CD14-positive monocyte (primary cell): Measurements from ENCODE around the gene DPPA4. TPM values are rescaled to one million over a fixed set of nuclear protein-coding genes. Genes with fewer than 3 reads are reported as not detected.

Experiments used
- DNase-seq, 3 donors: peaks; one replicate each; pipeline ENCODE4 v3.0.0-alpha.2; 2011 to 2022
- H2AFZ ChIP-seq: 2 replicates; pipeline ENCODE4 v1.6.0; 2012; ENCODE audit warnings: mild to moderate bottlenecking, low read depth, low read length, inconsistent platforms; ENCODE audit not compliant: insufficient read depth, poor library complexity, severe bottlenecking
- H3K27ac ChIP-seq, 2 donors: 1 replicate in 1 of 2; 2 replicates in 1 of 2; pipeline ENCODE4 v1.5.1; 2012 to 2013; ENCODE audit warnings: low read length in 2 of 2, control low read depth in 1 of 2, inconsistent platforms in 1 of 2, low read depth in 1 of 2, mild to moderate bottlenecking in 1 of 2
- H3K27me3 ChIP-seq, 2 donors: one replicate each; pipeline versions ENCODE4 v1.6.0 to v1.6.1; 2011 to 2013; ENCODE audit warnings: low read length in 2 of 2; ENCODE audit not compliant: control insufficient read depth in 2 of 2, insufficient read depth in 2 of 2
- H3K36me3 ChIP-seq, 2 donors: replicated peaks in 1 of 2; 1 replicate in 1 of 2; 2 replicates in 1 of 2; pipeline versions ENCODE4 v1.5.1 to v1.6.1; 2012 to 2013; ENCODE audit warnings: low read length in 2 of 2, control low read depth in 1 of 2, inconsistent platforms in 1 of 2, mild to moderate bottlenecking in 1 of 2; ENCODE audit not compliant: insufficient read depth in 2 of 2, control insufficient read depth in 1 of 2
- H3K4me1 ChIP-seq, 2 donors: 1 replicate in 1 of 2; 2 replicates in 1 of 2; pipeline versions ENCODE4 v1.5.1 to v1.6.1; 2012 to 2013; ENCODE audit warnings: low read length in 2 of 2, control low read depth in 1 of 2, inconsistent platforms in 1 of 2, mild to moderate bottlenecking in 1 of 2, moderate library complexity in 1 of 2; ENCODE audit not compliant: insufficient read depth in 2 of 2, control insufficient read depth in 1 of 2
- H3K4me2 ChIP-seq: replicated peaks from 2 replicates; pipeline ENCODE3; 2012; ENCODE audit warnings: low read length, moderate library complexity, mild to moderate bottlenecking; ENCODE audit not compliant: poor library complexity, severe bottlenecking; ENCODE audit errors: extremely low read depth
- H3K4me3 ChIP-seq, 3 experiments: fragments of 200-600 bp in 1 of 3; sonication (generic) in 1 of 3; replicated peaks in 1 of 3; 1 replicate in 2 of 3; 2 replicates in 1 of 3; pipeline ENCODE4 v1.5.1; 2011 to 2013; ENCODE audit warnings: low read length in 3 of 3, mild to moderate bottlenecking in 3 of 3, control low read depth in 2 of 3, low read depth in 2 of 3, inconsistent platforms in 1 of 3, moderate library complexity in 1 of 3
- H3K79me2 ChIP-seq: 2 replicates; pipeline ENCODE4 v1.6.0; 2012; ENCODE audit warnings: mild to moderate bottlenecking, control low read depth, inconsistent platforms, low read length, moderate library complexity; ENCODE audit not compliant: insufficient read depth
- H3K9ac ChIP-seq: 2 replicates; pipeline ENCODE4 v1.6.0; 2017; ENCODE audit warnings: low read length, mild to moderate bottlenecking; ENCODE audit not compliant: insufficient read depth, poor library complexity, severe bottlenecking
- H3K9me3 ChIP-seq, 2 donors: replicated peaks in 1 of 2; 1 replicate in 1 of 2; 2 replicates in 1 of 2; pipeline versions ENCODE4 v1.5.1 to v1.6.1; 2012 to 2013; ENCODE audit warnings: low read length in 2 of 2, control low read depth in 1 of 2; ENCODE audit not compliant: control insufficient read depth in 1 of 2, insufficient read depth in 1 of 2
- H4K20me1 ChIP-seq: 2 replicates; pipeline ENCODE4 v1.6.0; 2012; ENCODE audit warnings: mild to moderate bottlenecking, low read length, control low read depth, moderate library complexity; ENCODE audit not compliant: insufficient read depth
- H3K27ac Mint-ChIP-seq, 7 donors: one replicate each; pipeline ENCODE4 v1.8.0; 2020; ENCODE audit warnings: mild to moderate bottlenecking in 7 of 7, mixed read lengths in 7 of 7, moderate library complexity in 6 of 7, inconsistent platforms in 2 of 7
- H3K27me3 Mint-ChIP-seq, 3 donors: one replicate each; pipeline ENCODE4 v1.8.0; 2021 to 2022; ENCODE audit warnings: low read depth in 3 of 3, mild to moderate bottlenecking in 3 of 3, mixed read lengths in 3 of 3, moderate library complexity in 3 of 3, inconsistent platforms in 1 of 3
- H3K36me3 Mint-ChIP-seq, 2 donors: one replicate each; pipeline ENCODE4 v1.8.0; 2020; ENCODE audit warnings: mixed read lengths in 2 of 2, inconsistent platforms in 1 of 2, mild to moderate bottlenecking in 1 of 2
- H3K4me1 Mint-ChIP-seq: one replicate; pipeline ENCODE4 v1.8.0; 2020; ENCODE audit warnings: mild to moderate bottlenecking, mixed read lengths
- H3K4me3 Mint-ChIP-seq, 2 donors: one replicate each; pipeline ENCODE4 v1.8.0; 2020; ENCODE audit warnings: mild to moderate bottlenecking in 2 of 2, mixed read lengths in 2 of 2, moderate library complexity in 1 of 2
- H3K9me3 Mint-ChIP-seq, 7 donors: one replicate each; pipeline ENCODE4 v1.8.0; 2020 to 2022; ENCODE audit warnings: mixed read lengths in 7 of 7, mild to moderate bottlenecking in 6 of 7, moderate library complexity in 6 of 7, inconsistent platforms in 2 of 7
- WGBS: methylation state at CpG from one replicate; pipeline ENCODE4 v1.1.5; 2013; ENCODE audit warnings: missing lambda C conversion rate; ENCODE audit not compliant: insufficient coverage; 5-methylcytosine and 5-hydroxymethylcytosine counted together
- intact Hi-C, 2 donors: fragments of 100-400 bp; cut with micrococcal nuclease; formaldehyde crosslinking; loops; one replicate each; pipeline versions ENCODE4 v1.15.0 to v1.15.1; 2023
- polyA plus RNA-seq, 3 donors: library from polyadenylated mRNA; depleted of rRNA in 1 of 3; unstranded in 2 of 3; stranded (reverse) in 1 of 3; fragments of 300-500 nt in 2 of 3; fragments of >200 nt in 1 of 3; fragmentation: Illumina TruSeq in 2 of 3; gene quantifications; 1 replicate in 2 of 3; 2 replicates in 1 of 3; pipeline ENCODE4 v1.2.3, GENCODE V29; 2012 to 2021
- small RNA-seq: library from RNA; depleted of rRNA; stranded (forward); fragments of <200 nt; gene quantifications from one replicate; pipeline ENCODE3, GENCODE V24; 2012; ENCODE audit warnings: low read depth; ENCODE audit not compliant: insufficient read length
- TF ChIP-seq, protein P1 (sequence below): fragments of 200-600 bp; IDR thresholded peaks from one replicate; pipeline ENCODE4 v1.8.0; 2022; ENCODE audit warnings: antibody characterized with exemption, mild to moderate bottlenecking

Gene DPPA4
- polyA plus RNA-seq, 3 donors = 0.07 TPM; not detected in 2

- intact Hi-C loops = no loop called here
- Histone ChIP-seq H3K27me3 (no peaks in the 10 kb centered on the region), H3K27ac (no peak overlapping the region), H3K9me3 (no peaks in the 10 kb centered on the region), H3K4me2 (no peak overlapping the region), H3K36me3 (no peaks in the 10 kb centered on the region), H3K9ac (no peak overlapping the region), H2AFZ (no peak overlapping the region), H4K20me1 (no peaks in the 10 kb centered on the region), H3K79me2 (no peaks in the 10 kb centered on the region), H3K4me3 (no peak overlapping the region), H3K4me1 (no peaks in the 10 kb centered on the region)
- Mint-ChIP-seq H3K27me3 (peaks cover 0 to 3% (median 3%) of the 10 kb centered on the region in 3 donors), H3K4me3 (no peak overlapping the region), H3K9me3 (peaks cover 0 to 5% (median 0%) of the 10 kb centered on the region in 7 donors), H3K36me3 (no peaks in the 10 kb centered on the region), H3K27ac (no peak overlapping the region), H3K4me1 (peaks cover 3% of the 10 kb centered on the region)
- 100% methylated on average over 1 of the region's 1 CpG for WGBS
- DNase-seq = no peak
- TF ChIP-seq, protein P1, sequence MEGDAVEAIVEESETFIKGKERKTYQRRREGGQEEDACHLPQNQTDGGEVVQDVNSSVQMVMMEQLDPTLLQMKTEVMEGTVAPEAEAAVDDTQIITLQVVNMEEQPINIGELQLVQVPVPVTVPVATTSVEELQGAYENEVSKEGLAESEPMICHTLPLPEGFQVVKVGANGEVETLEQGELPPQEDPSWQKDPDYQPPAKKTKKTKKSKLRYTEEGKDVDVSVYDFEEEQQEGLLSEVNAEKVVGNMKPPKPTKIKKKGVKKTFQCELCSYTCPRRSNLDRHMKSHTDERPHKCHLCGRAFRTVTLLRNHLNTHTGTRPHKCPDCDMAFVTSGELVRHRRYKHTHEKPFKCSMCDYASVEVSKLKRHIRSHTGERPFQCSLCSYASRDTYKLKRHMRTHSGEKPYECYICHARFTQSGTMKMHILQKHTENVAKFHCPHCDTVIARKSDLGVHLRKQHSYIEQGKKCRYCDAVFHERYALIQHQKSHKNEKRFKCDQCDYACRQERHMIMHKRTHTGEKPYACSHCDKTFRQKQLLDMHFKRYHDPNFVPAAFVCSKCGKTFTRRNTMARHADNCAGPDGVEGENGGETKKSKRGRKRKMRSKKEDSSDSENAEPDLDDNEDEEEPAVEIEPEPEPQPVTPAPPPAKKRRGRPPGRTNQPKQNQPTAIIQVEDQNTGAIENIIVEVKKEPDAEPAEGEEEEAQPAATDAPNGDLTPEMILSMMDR = no peak
Observed at GRCh38 chr3:109278546-109278945, 58.8 kb downstream of the DPPA4 start.

DNA sequence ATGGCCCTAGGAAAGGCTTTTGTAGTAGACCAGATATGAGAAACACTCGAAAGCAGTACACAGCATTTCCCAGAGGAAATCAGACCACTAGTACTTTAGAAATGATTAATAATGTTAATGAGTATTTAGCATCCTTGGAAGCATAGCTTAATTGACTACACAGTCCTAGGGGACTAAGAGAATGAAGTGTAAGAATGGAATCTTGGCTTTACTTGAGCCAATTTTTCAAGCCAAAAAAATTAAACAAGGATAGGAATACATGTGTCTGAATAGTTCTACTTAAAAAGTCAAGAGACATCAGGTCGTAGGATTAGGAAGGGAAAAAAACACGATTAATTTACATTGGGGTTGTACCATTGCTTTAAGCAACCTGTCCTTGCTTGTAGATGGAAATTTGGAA, 59.2 kb downstream of the DPPA4 start:
- DNase-seq = no peak
- H3K36me3 ChIP-seq = no peaks in the 10 kb centered on the region
- no peak overlapping the region for H3K27ac Mint-ChIP-seq
- no peak overlapping the region for H3K27ac ChIP-seq
- H3K9me3 Mint-ChIP-seq = peaks cover 0 to 5% (median 0%) of the 10 kb centered on the region in 7 donors
- peaks cover 3% of the 10 kb centered on the region for H3K4me1 Mint-ChIP-seq
- H3K4me1 ChIP-seq = no peaks in the 10 kb centered on the region
- no peak overlapping the region for H2AFZ ChIP-seq
- no peaks in the 10 kb centered on the region for H3K79me2 ChIP-seq
- intact Hi-C loops = no loop called here
- WGBS = 100% methylated on average over 2 of the region's 3 CpGs
- H4K20me1 ChIP-seq = no peaks in the 10 kb centered on the region
- H3K4me3 ChIP-seq = no peak overlapping the region
- TF ChIP-seq, protein P1 = no peak
- no peaks in the 10 kb centered on the region for H3K27me3 ChIP-seq
- H3K4me3 Mint-ChIP-seq = no peak overlapping the region
- no peak overlapping the region for H3K4me2 ChIP-seq
- H3K9ac ChIP-seq = no peak overlapping the region
- peaks cover 0 to 3% (median 3%) of the 10 kb centered on the region in 3 donors for H3K27me3 Mint-ChIP-seq
- no peaks in the 10 kb centered on the region for H3K9me3 ChIP-seq
- H3K36me3 Mint-ChIP-seq = no peaks in the 10 kb centered on the region

Small RNA genes within 50 kb of the gene (small RNA-seq; reads per million reads assigned to genes)
- gene AC124945.1 = not detected
- not detected for gene RF00017

Other genes starting within 250 kb of the DPPA4 start
- not detected for gene MORC1, start 219.4 kb downstream of the DPPA4 start, polyA plus RNA-seq
- gene C3orf85, start 200.8 kb downstream of the DPPA4 start, polyA plus RNA-seq = not detected
- not detected for gene DPPA2, start 21.0 kb downstream of the DPPA4 start, polyA plus RNA-seq